GM12892 (cell line): Measurements from ENCODE around the gene RNU6-7.

Experiments
- POLR2A ChIP-seq: IDR thresholded peaks from 2 replicates; pipeline ENCODE4 v1.6.1; 2011; ENCODE audit warnings: low read depth, low read length, control low read depth
- POLR2AphosphoS5 ChIP-seq: IDR thresholded peaks from 2 replicates; pipeline ENCODE4 v1.6.1; 2011; ENCODE audit warnings: low read depth, low read length, control low read depth

- TF ChIP-seq POLR2A, result no peak
- TF ChIP-seq POLR2AphosphoS5, result no peak
Observed at GRCh38 chr14:32244404-32244803, 42.6 kb downstream of the RNU6-7 start.
